ENCODE data around the gene PDSS2.

- no peak for TF ChIP-seq CTCF (IDR thresholded peaks at IDR 0.05; ENCODE audit: low read depth, low read length, poor library complexity, severe bottlenecking)
- no peak for TF ChIP-seq EZH2phosphoT487 (IDR thresholded peaks at IDR 0.05; ENCODE audit: borderline replicate concordance, low read length)
Observed at GRCh38 chr6:107447663-107448216, 11.6 kb downstream of the PDSS2 start.

All from DOHH2 (cell line).